WTC11 (cell line): ENCODE data around the gene DAO. TPM values are rescaled to one million over a fixed set of nuclear protein-coding genes. Genes with fewer than 3 reads are reported as not detected.

ENCODE experiments used
- ATAC-seq: fragments of 200-7000 bp; cut with Tn5 transposase; 2 replicates; pipeline ENCODE4 v1.10.0; 2021; ENCODE audit warnings: mild to moderate bottlenecking, moderate library complexity
- CTCF ChIA-PET: fragments of 300-600 bp; sonication (Branson Sonifier 250); formaldehyde crosslinking; loops from one replicate; lab custom pipeline; 2021; ENCODE audit warnings: antibody characterized with exemption; lab: Charles Lee
- POLR2A ChIA-PET: fragments of 350-600 bp; sonication (Branson Sonifier 250); formaldehyde crosslinking; loops from one replicate; lab custom pipeline; 2021; ENCODE audit warnings: antibody characterized with exemption; lab: Charles Lee
- DNase-seq: peaks from one replicate; pipeline ENCODE4 v3.0.0; 2021; ENCODE audit warnings: low spot score
- H3K27ac Mint-ChIP-seq: 2 replicates; pipeline ENCODE4 v1.8.0; 2021; ENCODE audit warnings: mixed read lengths
- H3K27me3 Mint-ChIP-seq: 2 replicates; pipeline ENCODE4 v1.8.0; 2021; ENCODE audit warnings: low read depth, mild to moderate bottlenecking, moderate library complexity, mixed read lengths
- H3K36me3 Mint-ChIP-seq: 2 replicates; pipeline ENCODE4 v1.8.0; 2021; ENCODE audit warnings: mixed read lengths
- H3K4me1 Mint-ChIP-seq: 2 replicates; pipeline ENCODE4 v1.8.0; 2022; ENCODE audit warnings: mixed read lengths
- H3K4me3 Mint-ChIP-seq: 2 replicates; pipeline ENCODE4 v1.8.0; 2021; ENCODE audit warnings: mild to moderate bottlenecking, moderate library complexity, mixed read lengths
- H3K9me3 Mint-ChIP-seq: 2 replicates; pipeline ENCODE4 v1.8.0; 2021; ENCODE audit warnings: mixed read lengths
- ARID4B ChIP-seq: sonication (generic); formaldehyde crosslinking; IDR thresholded peaks from 2 replicates; pipeline ENCODE4 v1.8.0; 2023; ENCODE audit warnings: missing genetic modification reagents, mild to moderate bottlenecking, borderline replicate concordance
- ELF4 ChIP-seq: sonication (generic); formaldehyde crosslinking; IDR thresholded peaks from 2 replicates; pipeline ENCODE4 v1.8.1; 2022; ENCODE audit warnings: low read depth, mild to moderate bottlenecking, moderate library complexity, missing genetic modification reagents
- HMGA2 ChIP-seq: fragments of 250-450 bp; sonication (Bioruptor Pico); IDR thresholded peaks from 2 replicates; pipeline ENCODE4 v1.4.0; 2021; ENCODE audit warnings: mild to moderate bottlenecking, moderate library complexity
- IRF1 ChIP-seq: sonication (generic); formaldehyde crosslinking; IDR thresholded peaks from 2 replicates; pipeline ENCODE4 v1.8.0; 2023; ENCODE audit warnings: missing genetic modification reagents
- MYBL2 ChIP-seq: sonication (generic); formaldehyde crosslinking; IDR thresholded peaks from 2 replicates; pipeline ENCODE4 v1.8.1; 2023; ENCODE audit warnings: mild to moderate bottlenecking, moderate library complexity, missing genetic modification reagents
- NFATC4 ChIP-seq: fragments of 250-450 bp; sonication (Bioruptor Pico); IDR thresholded peaks from 2 replicates; pipeline ENCODE4 v1.9.0; 2021; ENCODE audit warnings: mild to moderate bottlenecking
- NFYB ChIP-seq: sonication (generic); formaldehyde crosslinking; conservative IDR thresholded peaks from 2 replicates; pipeline ENCODE4 v1.8.0; 2022; ENCODE audit warnings: low read depth, missing genetic modification reagents
- NR2C2 ChIP-seq: sonication (generic); formaldehyde crosslinking; IDR thresholded peaks from 2 replicates; pipeline ENCODE4 v1.8.0; 2022; ENCODE audit warnings: mild to moderate bottlenecking, missing genetic modification reagents
- PRRX2 ChIP-seq: fragments of 250-450 bp; sonication (Bioruptor Pico); IDR thresholded peaks from 2 replicates; pipeline ENCODE4 v1.8.0; 2021; ENCODE audit warnings: mild to moderate bottlenecking
- TP53 ChIP-seq: sonication (generic); formaldehyde crosslinking; IDR thresholded peaks from 2 replicates; pipeline ENCODE4 v1.8.1; 2023; ENCODE audit warnings: mild to moderate bottlenecking, missing genetic modification reagents
- ZNF138 ChIP-seq: sonication (generic); formaldehyde crosslinking; conservative IDR thresholded peaks from 2 replicates; pipeline ENCODE4 v1.8.1; 2022; ENCODE audit warnings: mild to moderate bottlenecking, moderate library complexity, missing genetic modification reagents
- ZNF263 ChIP-seq: sonication (generic); formaldehyde crosslinking; IDR thresholded peaks from 2 replicates; pipeline ENCODE4 v1.8.1; 2022; ENCODE audit warnings: low read depth, mild to moderate bottlenecking, moderate library complexity, missing genetic modification reagents
- ZNF671 ChIP-seq: fragments of 250-450 bp; sonication (Bioruptor Pico); IDR thresholded peaks from 2 replicates; pipeline ENCODE4 v1.8.0; 2021; ENCODE audit warnings: mild to moderate bottlenecking
- total RNA-seq: library from RNA; stranded (reverse); gene quantifications from 3 replicates; pipeline ENCODE4 v1.2.3, GENCODE V29; 2021
- TF ChIP-seq, protein P1 (sequence below): sonication (generic); formaldehyde crosslinking; IDR thresholded peaks from 2 replicates; pipeline ENCODE4 v1.8.1; 2022; ENCODE audit warnings: mild to moderate bottlenecking, missing genetic modification reagents, moderate library complexity, borderline replicate concordance
- TF ChIP-seq, protein P2 (sequence below): fragments of 250-450 bp; sonication (Bioruptor Pico); IDR thresholded peaks from 2 replicates; pipeline ENCODE4 v1.8.0; 2021; ENCODE audit warnings: mild to moderate bottlenecking
- TF ChIP-seq, protein P3 (sequence below): sonication (generic); formaldehyde crosslinking; IDR thresholded peaks from 2 replicates; pipeline ENCODE4 v1.8.1; 2023; ENCODE audit warnings: mild to moderate bottlenecking, moderate library complexity, missing genetic modification reagents

Gene DAO
- total RNA-seq, 1 experiment from 2014 or later: 0.17 TPM

GRCh38 chr12:108933949-108934348, 54.1 kb downstream of the DAO start:
- no peak for ATAC-seq
- no peaks in the 10 kb centered on the region for H3K9me3 Mint-ChIP-seq

More at GRCh38 chr12:108933949-108934348, 54.1 kb downstream of the DAO start:
- Mint-ChIP-seq H3K27ac (no peak overlapping the region), H3K36me3 (no peaks in the 10 kb centered on the region), H3K27me3 (no peaks in the 10 kb centered on the region), H3K4me1 (peaks cover 6% of the 10 kb centered on the region), H3K4me3 (no peak overlapping the region)
- DNase-seq: no peak
- POLR2A ChIA-PET: no interaction called here
- TF ChIP-seq, protein P1, sequence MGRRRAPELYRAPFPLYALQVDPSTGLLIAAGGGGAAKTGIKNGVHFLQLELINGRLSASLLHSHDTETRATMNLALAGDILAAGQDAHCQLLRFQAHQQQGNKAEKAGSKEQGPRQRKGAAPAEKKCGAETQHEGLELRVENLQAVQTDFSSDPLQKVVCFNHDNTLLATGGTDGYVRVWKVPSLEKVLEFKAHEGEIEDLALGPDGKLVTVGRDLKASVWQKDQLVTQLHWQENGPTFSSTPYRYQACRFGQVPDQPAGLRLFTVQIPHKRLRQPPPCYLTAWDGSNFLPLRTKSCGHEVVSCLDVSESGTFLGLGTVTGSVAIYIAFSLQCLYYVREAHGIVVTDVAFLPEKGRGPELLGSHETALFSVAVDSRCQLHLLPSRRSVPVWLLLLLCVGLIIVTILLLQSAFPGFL: no peak
- TF ChIP-seq ZNF263 (CRISPR knock-in tag) (no peak), ELF4 (no peak), MYBL2 (CRISPR knock-in tag) (no peak), NFATC4 (CRISPR knock-in tag) (no peak), IRF1 (CRISPR knock-in tag) (no peak), NR2C2 (no peak), NFYB (CRISPR knock-in tag) (no peak), PRRX2 (CRISPR knock-in tag) (no peak), HMGA2 (CRISPR knock-in tag) (no peak), ZNF138 (CRISPR knock-in tag) (no peak), ARID4B (CRISPR knock-in tag) (no peak), ZNF671 (CRISPR knock-in tag) (no peak), TP53 (no peak)
- TF ChIP-seq, protein P2, sequence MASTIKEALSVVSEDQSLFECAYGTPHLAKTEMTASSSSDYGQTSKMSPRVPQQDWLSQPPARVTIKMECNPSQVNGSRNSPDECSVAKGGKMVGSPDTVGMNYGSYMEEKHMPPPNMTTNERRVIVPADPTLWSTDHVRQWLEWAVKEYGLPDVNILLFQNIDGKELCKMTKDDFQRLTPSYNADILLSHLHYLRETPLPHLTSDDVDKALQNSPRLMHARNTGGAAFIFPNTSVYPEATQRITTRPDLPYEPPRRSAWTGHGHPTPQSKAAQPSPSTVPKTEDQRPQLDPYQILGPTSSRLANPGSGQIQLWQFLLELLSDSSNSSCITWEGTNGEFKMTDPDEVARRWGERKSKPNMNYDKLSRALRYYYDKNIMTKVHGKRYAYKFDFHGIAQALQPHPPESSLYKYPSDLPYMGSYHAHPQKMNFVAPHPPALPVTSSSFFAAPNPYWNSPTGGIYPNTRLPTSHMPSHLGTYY (CRISPR knock-in tag): no peak
- TF ChIP-seq, protein P3, sequence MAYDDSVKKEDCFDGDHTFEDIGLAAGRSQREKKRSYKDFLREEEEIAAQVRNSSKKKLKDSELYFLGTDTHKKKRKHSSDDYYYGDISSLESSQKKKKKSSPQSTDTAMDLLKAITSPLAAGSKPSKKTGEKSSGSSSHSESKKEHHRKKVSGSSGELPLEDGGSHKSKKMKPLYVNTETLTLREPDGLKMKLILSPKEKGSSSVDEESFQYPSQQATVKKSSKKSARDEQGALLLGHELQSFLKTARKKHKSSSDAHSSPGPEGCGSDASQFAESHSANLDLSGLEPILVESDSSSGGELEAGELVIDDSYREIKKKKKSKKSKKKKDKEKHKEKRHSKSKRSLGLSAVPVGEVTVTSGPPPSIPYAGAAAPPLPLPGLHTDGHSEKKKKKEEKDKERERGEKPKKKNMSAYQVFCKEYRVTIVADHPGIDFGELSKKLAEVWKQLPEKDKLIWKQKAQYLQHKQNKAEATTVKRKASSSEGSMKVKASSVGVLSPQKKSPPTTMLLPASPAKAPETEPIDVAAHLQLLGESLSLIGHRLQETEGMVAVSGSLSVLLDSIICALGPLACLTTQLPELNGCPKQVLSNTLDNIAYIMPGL (CRISPR knock-in tag): no peak
- CTCF ChIA-PET: interaction anchor here (0.5 to 1.6 kb wide), 3 partner anchors 17 to 1258 kb away, joined by 3 to 6 read pairs (median 3); no protein-coding TSS in a partner anchor
